Esophagus muscularis mucosa (tissue), 3 donors: ENCODE data around the gene LYZL1.

ENCODE experiments used
- POLR2A ChIP-seq: fragments of 450-650 bp; IDR thresholded peaks from one replicate; pipeline ENCODE4 v1.6.1; 2017; ENCODE audit warnings: antibody characterized with exemption, moderate library complexity, mild to moderate bottlenecking, low read depth
- POLR2AphosphoS5 ChIP-seq, 2 donors: sonication (generic); formaldehyde crosslinking; IDR thresholded peaks; one replicate each; pipeline ENCODE4 v1.6.1; 2017; ENCODE audit warnings: antibody characterized with exemption in 2 of 2
- TF ChIP-seq, protein P1 (sequence below), 3 experiments: fragments of 200-600 bp in 2 of 3; fragments of 450-650 bp in 1 of 3; sonication (generic) in 2 of 3; IDR thresholded peaks; one replicate each; pipeline ENCODE4 v1.5.1; 2017 to 2019; ENCODE audit warnings: antibody characterized with exemption in 3 of 3, mild to moderate bottlenecking in 2 of 3, moderate library complexity in 1 of 3

- TF ChIP-seq POLR2A (no peak), POLR2AphosphoS5 (IDR thresholded peaks at IDR 0.05) (no peak)
- TF ChIP-seq, protein P1, sequence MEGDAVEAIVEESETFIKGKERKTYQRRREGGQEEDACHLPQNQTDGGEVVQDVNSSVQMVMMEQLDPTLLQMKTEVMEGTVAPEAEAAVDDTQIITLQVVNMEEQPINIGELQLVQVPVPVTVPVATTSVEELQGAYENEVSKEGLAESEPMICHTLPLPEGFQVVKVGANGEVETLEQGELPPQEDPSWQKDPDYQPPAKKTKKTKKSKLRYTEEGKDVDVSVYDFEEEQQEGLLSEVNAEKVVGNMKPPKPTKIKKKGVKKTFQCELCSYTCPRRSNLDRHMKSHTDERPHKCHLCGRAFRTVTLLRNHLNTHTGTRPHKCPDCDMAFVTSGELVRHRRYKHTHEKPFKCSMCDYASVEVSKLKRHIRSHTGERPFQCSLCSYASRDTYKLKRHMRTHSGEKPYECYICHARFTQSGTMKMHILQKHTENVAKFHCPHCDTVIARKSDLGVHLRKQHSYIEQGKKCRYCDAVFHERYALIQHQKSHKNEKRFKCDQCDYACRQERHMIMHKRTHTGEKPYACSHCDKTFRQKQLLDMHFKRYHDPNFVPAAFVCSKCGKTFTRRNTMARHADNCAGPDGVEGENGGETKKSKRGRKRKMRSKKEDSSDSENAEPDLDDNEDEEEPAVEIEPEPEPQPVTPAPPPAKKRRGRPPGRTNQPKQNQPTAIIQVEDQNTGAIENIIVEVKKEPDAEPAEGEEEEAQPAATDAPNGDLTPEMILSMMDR (IDR thresholded peaks at IDR 0.05), result no peak
These were observed 60.0 kb downstream of the LYZL1 start for GRCh38 chr10:29348836-29349235.
